GM13977 (cell line): ENCODE results near the gene CNPY3.

Experiments used
- DNase-seq: peaks from one replicate; pipeline ENCODE4 v3.0.0; 2012; ENCODE audit warnings: low spot score
- CTCF ChIP-seq: IDR thresholded peaks from 2 replicates; pipeline ENCODE4 v1.5.1; 2012; ENCODE audit warnings: mild to moderate bottlenecking, control low read depth; ENCODE audit not compliant: insufficient read depth; ENCODE audit errors: extremely low read depth, missing control alignments
- in situ Hi-C: fragments of 300-500 bp; cut with MboI; formaldehyde crosslinking; loops from one replicate; pipeline ENCODE4 v1.12.0; 2022; ENCODE audit warnings: low sequenced_read_pairs, low pct_unique_long_range_greater_than_20kb, mixed read lengths, inconsistent platforms; ENCODE audit not compliant: unreplicated experiment

CNPY3 gene

GRCh38 chr6:42925248-42925857 is 3.9 kb upstream of the CNPY3 start:
- in situ Hi-C loops: no loop called here
- no peak for DNase-seq
- TF ChIP-seq CTCF: no peak

- in situ Hi-C loops: no loop called here
- no peak for TF ChIP-seq CTCF
- peak; percentile 84 for DNase-seq
Observed at GRCh38 chr6:42929821-42930360, 611 bp downstream of the CNPY3 start.

GRCh38 chr6:42932412-42932811 is 3.1 kb downstream of the CNPY3 start:
- in situ Hi-C loops: no loop called here
- TF ChIP-seq CTCF: no peak
- no peak for DNase-seq

- no peak for TF ChIP-seq CTCF
- DNase-seq: no peak
Observed at GRCh38 chr6:42933205-42933604, 3.9 kb downstream of the CNPY3 start.

GRCh38 chr6:42935322-42935721 is 6.0 kb downstream of the CNPY3 start:
- in situ Hi-C loops: no loop called here
- TF ChIP-seq CTCF: no peak
- peak; percentile 28 for DNase-seq

More at GRCh38 chr6:42933205-42933604, 3.9 kb downstream of the CNPY3 start:
- in situ Hi-C loops: no loop called here

- TF ChIP-seq CTCF: no peak
- no peak for DNase-seq
- in situ Hi-C loops: no loop called here
Observed at GRCh38 chr6:42936398-42936797, 7.1 kb downstream of the CNPY3 start.
